Measurements from ENCODE around the gene TSHZ2. TPM values are rescaled to one million over a fixed set of nuclear protein-coding genes. Genes with fewer than 3 reads are reported as not detected.

The TSHZ2 gene
- total RNA-seq, 1 experiment from 2014 or later, result 2.3 TPM

DNA sequence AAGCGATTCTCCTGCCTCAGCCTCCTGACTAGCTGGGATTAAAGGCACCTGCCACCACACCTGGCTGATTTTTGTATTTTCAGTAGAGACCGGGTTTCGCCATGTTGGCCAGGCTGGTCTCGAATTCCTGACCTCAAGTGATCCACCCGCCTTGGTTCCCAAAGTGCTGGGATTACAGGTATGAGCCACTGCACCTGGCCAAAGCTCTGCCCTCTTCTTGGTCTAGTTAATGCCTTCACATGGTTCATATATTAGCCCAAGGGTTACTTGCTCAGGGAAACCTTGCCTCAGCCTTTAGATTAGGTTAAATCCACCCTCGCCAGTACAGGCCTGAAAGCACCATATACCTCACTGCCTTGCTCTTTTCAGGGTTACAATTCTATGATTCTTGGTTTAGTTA is 26.1 kb downstream of the TSHZ2 start:
- TF ChIP-seq, protein P1, sequence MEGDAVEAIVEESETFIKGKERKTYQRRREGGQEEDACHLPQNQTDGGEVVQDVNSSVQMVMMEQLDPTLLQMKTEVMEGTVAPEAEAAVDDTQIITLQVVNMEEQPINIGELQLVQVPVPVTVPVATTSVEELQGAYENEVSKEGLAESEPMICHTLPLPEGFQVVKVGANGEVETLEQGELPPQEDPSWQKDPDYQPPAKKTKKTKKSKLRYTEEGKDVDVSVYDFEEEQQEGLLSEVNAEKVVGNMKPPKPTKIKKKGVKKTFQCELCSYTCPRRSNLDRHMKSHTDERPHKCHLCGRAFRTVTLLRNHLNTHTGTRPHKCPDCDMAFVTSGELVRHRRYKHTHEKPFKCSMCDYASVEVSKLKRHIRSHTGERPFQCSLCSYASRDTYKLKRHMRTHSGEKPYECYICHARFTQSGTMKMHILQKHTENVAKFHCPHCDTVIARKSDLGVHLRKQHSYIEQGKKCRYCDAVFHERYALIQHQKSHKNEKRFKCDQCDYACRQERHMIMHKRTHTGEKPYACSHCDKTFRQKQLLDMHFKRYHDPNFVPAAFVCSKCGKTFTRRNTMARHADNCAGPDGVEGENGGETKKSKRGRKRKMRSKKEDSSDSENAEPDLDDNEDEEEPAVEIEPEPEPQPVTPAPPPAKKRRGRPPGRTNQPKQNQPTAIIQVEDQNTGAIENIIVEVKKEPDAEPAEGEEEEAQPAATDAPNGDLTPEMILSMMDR (IDR thresholded peaks at IDR 0.05; ENCODE audit: unreplicated experiment), result no peak
- no peaks in the 10 kb centered on the region for H3K9me3 Mint-ChIP-seq (ENCODE audit: unreplicated experiment)
- POLR2A ChIA-PET, result no interaction called here

GRCh38 chr20:52999040-52999439 is 26.9 kb downstream of the TSHZ2 start:
- no peak for DNase-seq (ENCODE audit: unreplicated experiment)
- no TSS peak for BruUV-seq (replicated peaks)
- Mint-ChIP-seq H3K36me3 (ENCODE audit: insufficient read depth, unreplicated experiment) (no peaks in the 10 kb centered on the region), H3K27me3 (ENCODE audit: insufficient read depth, unreplicated experiment) (no peaks in the 10 kb centered on the region), H3K4me3 (ENCODE audit: unreplicated experiment) (no peak overlapping the region), H3K9me3 (ENCODE audit: unreplicated experiment) (no peaks in the 10 kb centered on the region), H3K27ac (ENCODE audit: low read depth, unreplicated experiment) (no peak overlapping the region), H3K4me1 (ENCODE audit: insufficient read depth, unreplicated experiment) (no peaks in the 10 kb centered on the region)
- TF ChIP-seq, protein P1 (IDR thresholded peaks at IDR 0.05; ENCODE audit: unreplicated experiment), result no peak
- CTCF ChIA-PET, result interaction anchor here (0.6 kb wide), 1 partner anchor 12 kb away, joined by 5 read pairs; no protein-coding TSS in a partner anchor
- POLR2A ChIA-PET, result interaction anchor here (1.1 kb wide), 1 partner anchor 21 kb away, joined by 3 read pairs; no protein-coding TSS in a partner anchor
- intact Hi-C loops (cut with micrococcal nuclease), result no loop called here

More for the DNA sequence above, 26.1 kb downstream of the TSHZ2 start:
- Mint-ChIP-seq H3K27me3 (ENCODE audit: insufficient read depth, unreplicated experiment) (no peaks in the 10 kb centered on the region), H3K27ac (ENCODE audit: low read depth, unreplicated experiment) (no peak overlapping the region), H3K4me3 (ENCODE audit: unreplicated experiment) (no peak overlapping the region), H3K4me1 (ENCODE audit: insufficient read depth, unreplicated experiment) (no peaks in the 10 kb centered on the region), H3K36me3 (ENCODE audit: insufficient read depth, unreplicated experiment) (no peaks in the 10 kb centered on the region)
- CTCF ChIA-PET, result interaction anchor here (0.8 kb wide), 1 partner anchor 549 kb away, joined by 3 read pairs; no protein-coding TSS in a partner anchor
- no TSS peak for BruUV-seq (replicated peaks)
- DNase-seq (ENCODE audit: unreplicated experiment), result no peak
- intact Hi-C loops (cut with micrococcal nuclease), result no loop called here

DNA sequence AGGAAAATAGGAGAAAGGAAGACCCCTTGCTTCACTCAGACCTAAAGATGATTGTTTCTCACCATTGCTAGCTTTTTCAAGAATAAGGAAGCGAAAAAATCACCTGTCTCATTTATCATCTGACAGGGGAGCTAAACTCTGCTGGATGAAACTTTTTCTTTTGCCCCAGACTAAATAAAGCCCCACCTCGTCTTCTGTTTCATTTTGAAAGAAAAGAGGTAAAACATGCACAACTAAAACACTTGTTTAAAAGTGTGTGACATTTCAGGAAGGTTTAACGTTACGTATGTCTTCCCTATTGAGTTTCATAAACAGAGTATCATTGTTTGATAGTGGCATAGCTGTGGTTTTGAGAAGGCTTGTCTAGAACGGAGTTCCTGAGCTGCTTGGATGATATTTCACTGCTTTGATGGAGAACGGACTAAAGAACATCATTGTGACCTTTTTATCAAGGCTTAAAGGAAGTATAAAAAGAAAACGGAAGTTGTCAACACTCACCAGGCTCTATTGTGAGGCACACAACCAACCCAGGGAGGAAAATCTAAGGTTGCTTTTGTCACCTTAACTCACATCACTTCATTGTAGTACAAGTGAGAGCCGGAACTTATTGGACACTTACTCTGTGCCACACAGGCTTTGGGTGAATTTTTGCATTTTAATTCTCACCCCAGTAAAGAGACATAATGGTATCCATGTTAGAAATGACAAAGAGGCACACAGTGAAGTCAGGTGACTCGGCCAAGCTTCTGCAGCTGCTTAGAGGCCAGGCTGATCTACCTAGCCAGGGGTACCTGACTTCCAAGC is 29.5 kb downstream of the TSHZ2 start:
- POLR2A ChIA-PET, result interaction anchor here (0.6 to 2.2 kb wide), 5 partner anchors 12 to 215 kb away, joined by 3 to 6 read pairs (median 3); no protein-coding TSS in a partner anchor
- BruUV-seq (replicated peaks), result no TSS peak
- Mint-ChIP-seq H3K4me3 (ENCODE audit: unreplicated experiment) (no peak overlapping the region), H3K27me3 (ENCODE audit: insufficient read depth, unreplicated experiment) (no peaks in the 10 kb centered on the region), H3K9me3 (ENCODE audit: unreplicated experiment) (no peaks in the 10 kb centered on the region), H3K4me1 (ENCODE audit: insufficient read depth, unreplicated experiment) (no peaks in the 10 kb centered on the region), H3K27ac (ENCODE audit: low read depth, unreplicated experiment) (no peak overlapping the region), H3K36me3 (ENCODE audit: insufficient read depth, unreplicated experiment) (no peaks in the 10 kb centered on the region)
- TF ChIP-seq, protein P1 (IDR thresholded peaks at IDR 0.05; ENCODE audit: unreplicated experiment), result no peak
- intact Hi-C loops (cut with micrococcal nuclease), result no loop called here
- CTCF ChIA-PET, result interaction anchor here (0.6 to 1.1 kb wide), 4 partner anchors 11 to 1251 kb away, joined by 3 to 5 read pairs (median 4); no protein-coding TSS in a partner anchor
- no peak for DNase-seq (ENCODE audit: unreplicated experiment)

DNA sequence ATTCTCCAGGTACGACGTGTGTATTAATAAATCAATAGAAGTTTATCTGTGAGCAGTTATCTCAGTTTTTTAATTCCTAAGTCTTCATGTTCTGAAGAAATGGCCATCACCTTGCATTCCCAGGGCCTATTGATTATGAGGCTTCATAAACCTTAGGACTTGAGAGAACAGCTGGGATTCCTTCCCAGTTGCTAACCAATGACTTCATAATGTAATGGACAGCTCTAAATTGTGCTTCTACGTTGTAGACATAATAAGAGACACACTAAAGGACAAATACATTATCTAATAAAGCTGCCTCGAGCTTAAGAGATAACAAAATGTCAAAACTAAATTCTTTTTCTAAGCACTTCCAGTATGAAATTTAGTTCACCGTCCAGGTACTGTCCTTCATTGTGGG is 30.6 kb downstream of the TSHZ2 start:
- intact Hi-C loops (cut with micrococcal nuclease), result no loop called here
- Mint-ChIP-seq H3K4me3 (ENCODE audit: unreplicated experiment) (no peak overlapping the region), H3K27me3 (ENCODE audit: insufficient read depth, unreplicated experiment) (no peaks in the 10 kb centered on the region), H3K27ac (ENCODE audit: low read depth, unreplicated experiment) (no peak overlapping the region), H3K36me3 (ENCODE audit: insufficient read depth, unreplicated experiment) (no peaks in the 10 kb centered on the region), H3K9me3 (ENCODE audit: unreplicated experiment) (no peaks in the 10 kb centered on the region), H3K4me1 (ENCODE audit: insufficient read depth, unreplicated experiment) (no peaks in the 10 kb centered on the region)
- CTCF ChIA-PET, result interaction anchor here (0.6 to 0.8 kb wide), 2 partner anchors 143 to 409 kb away, joined by 3 to 4 read pairs; no protein-coding TSS in a partner anchor
- no peak for DNase-seq (ENCODE audit: unreplicated experiment)
- POLR2A ChIA-PET, result interaction anchor here (0.5 to 0.9 kb wide), 3 partner anchors 40 to 249 kb away, joined by 3 read pairs; no protein-coding TSS in a partner anchor
- no TSS peak for BruUV-seq (replicated peaks)
- TF ChIP-seq, protein P1 (IDR thresholded peaks at IDR 0.05; ENCODE audit: unreplicated experiment), result no peak
